Erythroblast (primary cell): ENCODE measurements around the gene OSBPL3.

ENCODE experiments used
- GATA1 ChIP-seq: IDR thresholded peaks from 2 replicates; pipeline ENCODE4 v1.6.1; 2011; ENCODE audit warnings: low read depth, mild to moderate bottlenecking, control low read depth, low read length, moderate library complexity
- POLR2A ChIP-seq: IDR thresholded peaks from 2 replicates; pipeline ENCODE4 v1.6.1; 2011; ENCODE audit warnings: mild to moderate bottlenecking, low read length

GRCh38 chr7:24821754-24822054, 158.3 kb downstream of the OSBPL3 start:
- TF ChIP-seq POLR2A (no peak), GATA1 (no peak)
